ENCODE data around the gene ARHGAP6.
"Not testable (repeated sequence)": the region's sequence is repeated elsewhere in the genome, so short reads cannot be mapped to it uniquely, and the experiment has no call there.

The ARHGAP6 gene

GRCh38 chrX:11509786-11510185, 155.9 kb downstream of the ARHGAP6 start:
- DNase-seq: no peak

GRCh38 chrX:11504234-11504633, 161.5 kb downstream of the ARHGAP6 start:
- DNase-seq: no peak

- DNase-seq: no peak
These were observed 166.4 kb downstream of the ARHGAP6 start for GRCh38 chrX:11499076-11500044.

GRCh38 chrX:11491375-11491774, 174.3 kb downstream of the ARHGAP6 start:
- DNase-seq: not testable (repeated sequence)

- DNase-seq: no peak
These were observed 181.4 kb downstream of the ARHGAP6 start for GRCh38 chrX:11484290-11484689.

GRCh38 chrX:11481035-11481434, 184.7 kb downstream of the ARHGAP6 start:
- DNase-seq: no peak

- no peak for DNase-seq
These were observed 185.1 kb downstream of the ARHGAP6 start for GRCh38 chrX:11480626-11481025.

GRCh38 chrX:11478911-11479310, 186.8 kb downstream of the ARHGAP6 start:
- DNase-seq: no peak

- DNase-seq: no peak
These were observed 187.7 kb downstream of the ARHGAP6 start for GRCh38 chrX:11478026-11478425.

- DNase-seq: no peak
These were observed 191.1 kb downstream of the ARHGAP6 start for GRCh38 chrX:11474576-11474975.

GRCh38 chrX:11474021-11474420, 191.7 kb downstream of the ARHGAP6 start:
- no peak for DNase-seq

- DNase-seq: no peak
These were observed 192.8 kb downstream of the ARHGAP6 start for GRCh38 chrX:11472879-11473278.

- DNase-seq: no peak
These were observed 193.3 kb downstream of the ARHGAP6 start for GRCh38 chrX:11472381-11472780.

- no peak for DNase-seq
These were observed 195.3 kb downstream of the ARHGAP6 start for GRCh38 chrX:11470250-11470974.

- no peak for DNase-seq
These were observed 199.9 kb downstream of the ARHGAP6 start for GRCh38 chrX:11465648-11466411.

GRCh38 chrX:11464836-11465463, 200.8 kb downstream of the ARHGAP6 start:
- DNase-seq: no peak

- DNase-seq: no peak
These were observed 201.3 kb downstream of the ARHGAP6 start for GRCh38 chrX:11464380-11464779.

- no peak for DNase-seq
These were observed 203.1 kb downstream of the ARHGAP6 start for GRCh38 chrX:11462648-11463047.

GRCh38 chrX:11462136-11462535, 203.6 kb downstream of the ARHGAP6 start:
- no peak for DNase-seq

- DNase-seq: peak; percentile 28
These were observed 204.3 kb downstream of the ARHGAP6 start for GRCh38 chrX:11461201-11462001.

- no peak for DNase-seq
These were observed 205.4 kb downstream of the ARHGAP6 start for GRCh38 chrX:11460347-11460746.

- DNase-seq: no peak
These were observed 207.6 kb downstream of the ARHGAP6 start for GRCh38 chrX:11458170-11458569.

Data from activated CD4-positive, alpha-beta T cell treated with anti-CD3 and anti-CD28 coated beads, Interleukin-10, Interleukin-2, amounts not matched to agents 100 ng/mL and 50 ng/mL, durations not matched to agents 16 hours and 8 hours (primary cell).